ENCODE data around the gene KRTAP12-3.

- TF ChIP-seq CTCF (IDR thresholded peaks at IDR 0.05; ENCODE audit: insufficient read depth, low read length) (no peak), POLR2AphosphoS5 (IDR thresholded peaks at IDR 0.05; ENCODE audit: low read depth) (no peak)
Observed at GRCh38 chr21:44650973-44651675, 6.6 kb upstream of the KRTAP12-3 start.

Measured in HL-60 (cell line).